Muscle of leg (tissue), 16 donors: Measurements from ENCODE around the gene ACAT2. TPM values are rescaled to one million over a fixed set of nuclear protein-coding genes. Genes with fewer than 3 reads are reported as not detected.
A peak's percentile ranks its signal among the peaks of the same experiment; 100 is the strongest.
"Not testable (repeated sequence)": the region's sequence is repeated elsewhere in the genome, so short reads cannot be mapped to it uniquely, and the experiment has no call there.

Experiments used
- DNase-seq: peaks from one replicate; pipeline ENCODE4 v3.0.0; 2013
- H3K27ac ChIP-seq: one replicate; pipeline ENCODE4 v1.5.1; 2013; ENCODE audit warnings: mild to moderate bottlenecking, low read length, control low read depth
- H3K27me3 ChIP-seq: one replicate; pipeline ENCODE4 v1.6.1; 2013; ENCODE audit warnings: low read length; ENCODE audit not compliant: control insufficient read depth, insufficient read depth
- H3K36me3 ChIP-seq: one replicate; pipeline ENCODE4 v1.6.1; 2013; ENCODE audit warnings: low read length; ENCODE audit not compliant: control insufficient read depth, insufficient read depth
- H3K4me1 ChIP-seq: one replicate; pipeline ENCODE4 v1.6.1; 2013; ENCODE audit warnings: low read length; ENCODE audit not compliant: control insufficient read depth, insufficient read depth
- H3K4me3 ChIP-seq: one replicate; pipeline ENCODE4 v1.5.1; 2013; ENCODE audit warnings: low read length, control low read depth
- H3K9me3 ChIP-seq: replicated peaks from 2 replicates; pipeline ENCODE4 v1.6.1; 2013; ENCODE audit warnings: low read depth, low read length; ENCODE audit not compliant: control insufficient read depth
- WGBS: methylation state at CpG from one replicate; pipeline ENCODE4 v1.1.5; 2013; ENCODE audit warnings: missing lambda C conversion rate; ENCODE audit not compliant: insufficient coverage; 5-methylcytosine and 5-hydroxymethylcytosine counted together
- long read RNA-seq, 11 donors: transcript quantifications; one replicate each; lab custom pipeline, GENCODE V29; 2026
- polyA plus RNA-seq, 8 donors: library from polyadenylated mRNA; unstranded; fragments of 120-200 nt; gene quantifications; one replicate each; pipeline versions ENCODE4 v1.2.1 to v1.2.3, GENCODE V29; 2013; ENCODE audit warnings: inconsistent platforms in 1 of 8, low replicate concordance in 1 of 8; ENCODE audit not compliant: insufficient read length in 8 of 8, insufficient read depth in 1 of 8
- total RNA-seq: library from RNA; stranded (reverse); fragments of 120-200 nt; gene quantifications from one replicate; pipeline ENCODE4 v1.2.4, GENCODE V29; 2013

ACAT2 gene
- total RNA-seq: 14.4 TPM
- 10 to 100 TPM; 16.1 to 26.5 (median 20.2) TPM for polyA plus RNA-seq
- long read RNA-seq, donor 1, partial matches to known transcripts: 81 of 81 reads
- long read RNA-seq, donor 1, other reads (novel, unspliced or antisense): 0 of 81 reads
- long read RNA-seq, donor 2, partial matches to known transcripts: 0 of 1 reads
- long read RNA-seq, donor 2, other reads (novel, unspliced or antisense): 0 of 1 reads
- long read RNA-seq, donor 3, transcript ACAT2-201 (9 exons, 3,180 nt): major isoform, 11 of 212 reads
- long read RNA-seq, donor 3, partial matches to known transcripts: 108 of 212 reads
- long read RNA-seq, donor 3, other reads (novel, unspliced or antisense): 93 of 212 reads
- long read RNA-seq, donor 4, transcript ACAT2-201 (9 exons, 3,180 nt): major isoform, 8 of 9 reads
- long read RNA-seq, donor 4, partial matches to known transcripts: 0 of 9 reads
- long read RNA-seq, donor 4, other reads (novel, unspliced or antisense): 0 of 9 reads
- long read RNA-seq, donor 5, transcript ACAT2-201 (9 exons, 3,180 nt): major isoform, 24 of 448 reads
- long read RNA-seq, donor 5, partial matches to known transcripts: 281 of 448 reads
- long read RNA-seq, donor 5, other reads (novel, unspliced or antisense): 141 of 448 reads
- long read RNA-seq, donor 6, transcript ACAT2-201 (9 exons, 3,180 nt): major isoform, 13 of 348 reads
- long read RNA-seq, donor 6, partial matches to known transcripts: 254 of 348 reads
- long read RNA-seq, donor 6, other reads (novel, unspliced or antisense): 81 of 348 reads
- long read RNA-seq, donor 7, transcript ACAT2-201 (9 exons, 3,180 nt): major isoform, 12 of 233 reads
- long read RNA-seq, donor 7, partial matches to known transcripts: 161 of 233 reads
- long read RNA-seq, donor 7, other reads (novel, unspliced or antisense): 60 of 233 reads
- long read RNA-seq, donor 8, transcript ACAT2-201 (9 exons, 3,180 nt): major isoform, 6 of 7 reads
- long read RNA-seq, donor 8, partial matches to known transcripts: 0 of 7 reads
- long read RNA-seq, donor 8, other reads (novel, unspliced or antisense): 0 of 7 reads
- long read RNA-seq, donor 9, transcript ACAT2-201 (9 exons, 3,180 nt): major isoform, 7 of 342 reads
- long read RNA-seq, donor 9, partial matches to known transcripts: 335 of 342 reads
- long read RNA-seq, donor 9, other reads (novel, unspliced or antisense): 0 of 342 reads
- long read RNA-seq, donor 10, transcript ACAT2-201 (9 exons, 3,180 nt): major isoform, 16 of 16 reads
- long read RNA-seq, donor 10, partial matches to known transcripts: 0 of 16 reads
- long read RNA-seq, donor 10, other reads (novel, unspliced or antisense): 0 of 16 reads
- long read RNA-seq, donor 11, partial matches to known transcripts: 208 of 275 reads
- long read RNA-seq, donor 11, other reads (novel, unspliced or antisense): 66 of 275 reads

- WGBS: under 1% methylated on average over 55 of the region's 76 CpGs
- peak; percentile 99 for DNase-seq
- H3K27me3 ChIP-seq: no peaks in the 10 kb centered on the region
- H3K4me1 ChIP-seq: peaks cover 10% of the 10 kb centered on the region
- H3K4me3 ChIP-seq: peak within 1 kb of the TSS; percentile 99
- H3K36me3 ChIP-seq: peaks cover 36% of the 10 kb centered on the region
- H3K27ac ChIP-seq: peak within 1 kb of the TSS; percentile 100
- H3K9me3 ChIP-seq: no peaks in the 10 kb centered on the region
Measured at GRCh38 chr6:159761873-159762680, at the start of gene ACAT2. TSS of gene ACAT2 (plus strand) at chr6:159762045. CDS start at chr6:159762088, 43 bp downstream.

- DNase-seq, H3K27me3 ChIP-seq, H3K36me3 ChIP-seq, H3K27ac ChIP-seq, H3K4me1 ChIP-seq, H3K9me3 ChIP-seq, H3K4me3 ChIP-seq: not testable (repeated sequence)
- 91% methylated on average over 3 of the region's 3 CpGs for WGBS
Measured at GRCh38 chr6:159712389-159712788, 49.5 kb upstream of the ACAT2 start.

GRCh38 chr6:159713984-159714383, 47.9 kb upstream of the ACAT2 start:
- H3K27ac ChIP-seq: no peak overlapping the region
- 89% methylated on average over 7 of the region's 7 CpGs for WGBS
- no peaks in the 10 kb centered on the region for H3K27me3 ChIP-seq
- no peak for DNase-seq
- no peak overlapping the region for H3K4me3 ChIP-seq
- peaks cover 2% of the 10 kb centered on the region for H3K4me1 ChIP-seq
- no peaks in the 10 kb centered on the region for H3K9me3 ChIP-seq
- H3K36me3 ChIP-seq: no peaks in the 10 kb centered on the region

GRCh38 chr6:159714404-159714803, 47.4 kb upstream of the ACAT2 start:
- Histone ChIP-seq H3K27me3 (no peaks in the 10 kb centered on the region), H3K36me3 (no peaks in the 10 kb centered on the region), H3K27ac (no peak overlapping the region), H3K4me3 (no peak overlapping the region), H3K4me1 (peaks cover 2% of the 10 kb centered on the region), H3K9me3 (no peaks in the 10 kb centered on the region)
- no peak for DNase-seq
- WGBS: 90% methylated on average over 1 of the region's 5 CpGs

- no peak for DNase-seq
- no peaks in the 10 kb centered on the region for H3K27me3 ChIP-seq
- H3K4me1 ChIP-seq: peaks cover 2% of the 10 kb centered on the region
- no peaks in the 10 kb centered on the region for H3K9me3 ChIP-seq
- H3K27ac ChIP-seq: no peak overlapping the region
- 60% methylated on average over 1 of the region's 3 CpGs for WGBS
- no peak overlapping the region for H3K4me3 ChIP-seq
- H3K36me3 ChIP-seq: no peaks in the 10 kb centered on the region
Measured at GRCh38 chr6:159715166-159715565, 46.7 kb upstream of the ACAT2 start.

- no peak for DNase-seq
- whole genome bisulfite sequencing: 94% methylated on average over 2 of the region's 3 CpGs
- no peaks in the 10 kb centered on the region for H3K9me3 ChIP-seq
- H3K27me3 ChIP-seq: no peaks in the 10 kb centered on the region
- H3K4me1 ChIP-seq: peaks cover 2% of the 10 kb centered on the region
- H3K36me3 ChIP-seq: no peaks in the 10 kb centered on the region
- H3K27ac ChIP-seq: no peak overlapping the region
- H3K4me3 ChIP-seq: no peak overlapping the region
Measured at GRCh38 chr6:159715605-159716004, 46.2 kb upstream of the ACAT2 start.

- Histone ChIP-seq H3K27ac (peak overlapping the region; percentile 4), H3K36me3 (no peaks in the 10 kb centered on the region), H3K9me3 (no peaks in the 10 kb centered on the region), H3K4me3 (no peak overlapping the region), H3K27me3 (no peaks in the 10 kb centered on the region), H3K4me1 (peaks cover 2% of the 10 kb centered on the region)
- 43% methylated on average over 1 of the region's 5 CpGs for WGBS
- peak; percentile 27 for DNase-seq
Measured at GRCh38 chr6:159716247-159717096, 45.4 kb upstream of the ACAT2 start.

GRCh38 chr6:159718634-159719033, 43.2 kb upstream of the ACAT2 start:
- no CpG with 5 or more reads among the region's 3 CpGs for WGBS
- Histone ChIP-seq H3K9me3 (no peaks in the 10 kb centered on the region), H3K36me3 (peaks cover 6% of the 10 kb centered on the region), H3K27me3 (no peaks in the 10 kb centered on the region), H3K27ac (no peak overlapping the region), H3K4me1 (peaks cover 2% of the 10 kb centered on the region), H3K4me3 (no peak overlapping the region)
- no peak for DNase-seq
